Measurements from ENCODE around the gene SLC1A4.

DNA sequence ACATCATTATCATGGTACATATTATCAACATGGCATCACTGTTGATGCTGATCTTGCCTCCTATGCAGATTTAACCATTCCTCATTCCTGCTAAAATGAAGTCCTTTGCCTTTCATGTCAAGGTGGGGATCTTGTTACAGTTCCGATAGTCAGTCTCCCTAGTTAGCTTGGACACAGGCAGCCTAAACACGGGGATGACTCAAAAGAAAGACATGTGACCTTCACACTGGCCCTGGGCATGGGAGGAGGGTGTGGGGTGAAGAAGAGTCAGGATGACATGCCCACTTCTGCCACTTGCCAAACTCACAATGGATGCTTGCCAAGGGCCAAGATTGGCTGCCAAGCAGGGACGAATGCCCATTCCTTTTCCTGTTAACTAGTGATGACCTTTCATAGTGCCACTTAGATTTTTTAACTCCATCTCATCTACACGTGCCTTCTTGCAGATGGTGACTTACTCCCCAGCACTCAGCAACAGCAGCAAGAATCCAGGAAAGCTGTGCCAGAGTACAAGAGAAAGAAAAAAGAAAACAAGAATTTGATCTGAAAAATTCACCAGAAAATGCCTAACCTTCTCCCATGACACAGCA lies 13.9 kb upstream of the SLC1A4 start:
- TF ChIP-seq YY1 (IDR thresholded peaks at IDR 0.05; ENCODE audit: insufficient read depth, insufficient read length): no peak
- no peak for TF ChIP-seq ZNF274 (IDR thresholded peaks at IDR 0.05; ENCODE audit: low read depth, low read length)
- TF ChIP-seq SUZ12 (IDR thresholded peaks at IDR 0.05; ENCODE audit: extremely low read depth, insufficient read depth, insufficient read length): no peak

Measured in NT2/D1 (cell line).